HG03139 (cell line): ENCODE data around the gene ABLIM2.
A peak's percentile ranks its signal among the peaks of the same experiment; 100 is the strongest.

Experiments
- ATAC-seq: cut with Tn5 transposase; IDR thresholded peaks from one replicate; pipeline ENCODE4 v1.9.1; 2021; ENCODE audit not compliant: unreplicated experiment

ABLIM2 gene

DNA sequence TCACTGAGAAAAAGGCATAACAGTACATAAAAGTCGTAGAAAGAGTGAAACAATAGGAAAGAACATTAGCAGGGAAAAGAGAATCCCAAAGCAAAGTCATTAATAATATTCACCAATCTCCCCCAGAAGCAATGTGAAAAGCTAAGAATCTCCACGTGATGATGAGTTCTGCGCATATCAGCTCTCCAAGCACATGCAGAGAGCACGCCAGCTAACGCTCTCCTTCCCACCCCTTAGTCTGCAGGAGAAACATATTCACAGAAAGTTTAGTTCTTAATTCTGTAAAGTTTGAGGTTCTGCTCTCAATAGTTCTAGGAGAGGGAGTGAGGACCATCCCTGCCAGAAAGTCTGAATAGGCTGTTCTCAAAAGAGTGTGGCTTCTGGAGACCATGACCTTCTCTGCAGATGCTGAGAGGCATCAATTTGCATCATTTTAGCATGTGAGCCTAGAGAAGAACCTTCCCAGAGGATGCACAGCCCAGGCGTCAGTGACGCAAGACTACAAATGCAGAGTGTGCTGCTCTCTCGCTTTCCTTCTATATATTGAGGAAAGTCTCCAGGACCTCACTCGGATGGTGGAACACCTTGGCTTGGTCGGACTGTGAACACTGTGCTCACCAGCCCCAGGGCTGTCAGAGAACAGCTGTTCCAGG lies 167.7 kb downstream of the ABLIM2 start:
- ATAC-seq = no peak

DNA sequence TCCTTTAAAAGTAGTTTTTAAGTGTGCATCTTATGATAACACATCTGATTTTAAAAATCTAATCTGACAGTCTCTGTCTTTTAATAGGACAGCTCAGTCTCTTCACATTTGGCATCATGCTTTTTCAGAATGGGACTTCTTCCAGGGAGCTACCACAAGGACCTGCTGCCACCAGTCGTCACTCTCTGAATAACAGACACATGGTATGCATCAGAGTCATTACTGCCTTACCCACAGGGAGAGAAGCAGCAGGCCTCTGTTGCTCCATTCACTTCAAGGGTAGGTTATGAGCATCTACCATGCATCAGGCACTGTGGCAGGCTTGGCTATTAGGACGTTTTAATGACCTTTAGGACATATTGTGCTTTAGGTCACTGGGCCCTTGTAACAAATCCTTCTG lies 169.0 kb downstream of the ABLIM2 start:
- no peak for ATAC-seq

DNA sequence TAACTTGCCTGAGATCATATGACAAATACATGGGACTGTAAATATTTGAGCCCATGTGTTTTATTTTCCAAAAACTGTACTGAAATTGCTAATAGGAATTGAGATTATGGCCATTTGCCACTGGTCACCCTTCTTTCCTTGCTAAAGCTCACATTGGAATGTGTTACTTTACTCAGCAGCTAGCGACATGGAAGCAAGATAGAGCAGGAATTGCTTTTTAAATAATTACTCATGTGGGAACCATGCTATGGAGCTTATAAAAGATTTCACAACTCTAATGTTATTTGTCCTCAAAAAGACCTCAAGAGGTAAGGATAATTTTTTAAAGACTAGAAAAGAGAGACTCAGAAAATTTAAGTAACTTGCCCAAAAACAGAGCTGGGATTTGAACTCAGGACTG lies 170.2 kb downstream of the ABLIM2 start:
- no peak for ATAC-seq

DNA sequence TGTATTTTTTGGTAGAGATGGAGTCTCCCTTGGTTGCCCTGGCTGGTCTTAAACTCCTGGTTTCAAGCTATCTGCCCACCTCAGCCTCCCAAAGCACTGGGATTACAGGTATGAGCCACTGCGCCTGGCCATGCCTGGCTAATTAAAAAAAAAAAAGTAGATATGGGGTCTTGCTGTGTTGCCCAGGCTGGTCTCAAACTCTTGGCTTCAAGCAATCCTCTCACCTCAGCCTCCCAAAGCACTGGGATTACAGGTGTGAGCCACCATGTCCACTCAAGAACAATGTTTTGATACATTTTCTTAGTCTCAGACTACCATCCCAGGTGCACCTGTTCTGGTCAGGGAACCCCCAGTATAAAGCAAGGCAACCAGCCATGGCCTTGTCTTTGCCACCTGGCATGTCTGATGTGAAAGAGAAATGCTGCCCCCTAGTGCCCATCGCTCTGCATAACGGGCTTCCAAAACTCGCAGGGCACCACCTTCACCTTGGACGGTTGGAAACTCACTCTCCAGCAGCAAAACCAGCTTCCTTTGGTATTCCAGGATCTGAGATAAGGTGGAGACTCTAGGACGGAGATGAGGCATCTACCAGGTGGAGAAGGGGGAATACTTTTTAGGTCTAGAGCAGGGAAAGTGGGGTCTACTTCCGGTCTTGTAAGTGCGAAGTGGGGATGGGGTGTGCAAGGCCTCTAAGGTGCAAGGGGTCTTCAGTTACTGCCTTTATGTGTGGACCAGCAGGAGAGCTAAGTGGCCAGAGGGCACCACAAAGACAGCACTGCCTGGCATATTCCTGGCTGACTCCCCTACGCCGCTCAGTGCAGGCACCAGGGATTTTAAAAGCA lies 171.2 kb downstream of the ABLIM2 start:
- ATAC-seq = peak; percentile 78

DNA sequence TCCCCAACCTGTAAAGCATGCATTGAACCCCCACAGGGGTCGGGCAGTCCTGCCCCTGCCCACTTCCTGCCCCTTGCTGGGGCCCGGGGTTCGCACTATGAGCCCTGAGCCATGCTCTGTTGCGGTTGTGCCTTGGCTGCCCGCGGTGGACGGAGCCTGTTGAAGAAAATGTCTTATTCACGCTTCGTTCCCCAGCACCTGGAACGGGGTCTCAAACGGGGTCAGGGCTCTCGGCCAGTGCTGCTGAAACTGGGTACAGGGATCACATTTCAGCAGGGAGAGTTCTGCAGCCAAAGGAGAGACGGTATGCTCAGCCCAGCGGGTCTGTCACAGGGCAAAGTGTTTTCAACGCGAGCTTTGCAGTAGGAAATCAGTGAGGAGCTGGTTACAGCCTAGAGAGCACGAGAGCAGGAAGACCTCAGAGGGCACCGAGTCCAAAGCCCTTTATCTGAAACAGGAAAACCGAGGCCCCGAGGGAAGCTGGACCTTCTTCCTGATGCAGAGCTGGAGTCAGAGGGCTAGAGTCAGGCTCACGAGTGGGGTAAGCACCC lies 172.6 kb downstream of the ABLIM2 start:
- no peak for ATAC-seq

DNA sequence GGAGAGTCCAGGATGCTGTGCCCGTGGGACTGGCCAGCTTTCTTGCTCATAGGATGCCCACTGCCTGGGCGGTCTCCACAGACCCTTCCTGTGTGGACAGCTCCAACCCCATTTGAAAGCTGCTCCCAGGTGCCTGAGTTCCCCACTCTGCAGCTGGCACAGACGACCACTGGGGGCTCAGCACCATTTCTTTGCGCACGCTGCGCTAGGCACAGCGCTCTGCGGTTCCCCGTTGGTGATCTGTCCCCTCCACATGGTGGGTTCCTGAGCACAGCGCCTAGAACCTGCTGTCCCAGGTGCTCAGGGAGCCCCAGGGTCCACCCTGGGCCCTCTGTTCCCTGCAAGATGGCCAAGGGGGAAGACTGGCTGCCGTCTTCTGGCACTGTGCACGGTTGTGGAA lies 173.5 kb downstream of the ABLIM2 start:
- ATAC-seq = no peak

DNA sequence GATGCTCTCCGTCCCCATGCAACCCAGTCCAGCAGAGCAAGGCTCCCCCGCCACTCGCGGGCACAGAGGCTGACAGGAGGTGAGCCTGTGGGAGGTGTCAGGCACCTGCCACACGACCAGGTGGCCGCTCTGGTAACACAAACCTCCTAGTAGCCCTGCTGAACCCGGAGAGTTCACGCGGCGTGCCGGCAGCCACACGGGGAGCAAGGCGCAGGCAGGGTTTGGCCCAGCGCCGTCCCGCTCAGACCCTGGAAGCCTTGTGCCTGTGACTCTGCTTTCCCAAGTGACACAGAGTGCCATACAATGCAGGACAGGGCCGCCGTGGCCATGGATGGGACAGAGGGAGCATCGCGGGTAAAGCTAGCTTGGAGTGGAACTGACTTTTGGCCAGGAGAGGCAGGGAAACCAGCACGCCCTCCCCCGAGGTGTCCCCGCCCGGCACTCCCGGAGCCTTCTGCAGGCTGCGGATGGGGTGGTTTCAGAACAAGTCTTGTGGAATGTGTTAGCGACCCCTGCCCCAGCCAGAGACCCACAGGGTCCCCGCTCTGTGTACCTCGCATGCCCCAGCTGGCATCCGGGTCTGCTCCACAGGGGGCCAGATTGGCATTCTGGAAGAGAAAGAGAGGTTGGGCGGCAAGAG lies 174.2 kb downstream of the ABLIM2 start:
- ATAC-seq = no peak

DNA sequence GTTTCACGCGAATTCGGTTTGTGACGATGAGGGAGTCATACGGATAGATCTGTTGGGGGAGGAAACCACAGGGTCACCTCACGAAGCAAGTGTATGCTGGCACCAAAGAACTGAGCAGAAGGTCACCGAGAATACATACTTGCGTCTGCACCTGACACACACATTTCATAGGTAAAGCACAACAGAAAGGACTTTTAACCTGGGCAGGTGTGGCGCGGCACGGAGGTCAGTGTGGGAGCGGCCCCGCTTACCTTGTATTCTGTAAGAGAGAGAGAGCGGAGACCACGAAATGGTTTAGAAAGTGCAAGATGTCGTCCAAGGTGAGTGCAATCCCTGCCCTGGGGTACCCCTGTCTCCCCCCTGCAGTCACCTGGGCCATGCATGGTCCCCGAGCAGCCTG lies 175.3 kb downstream of the ABLIM2 start:
- no peak for ATAC-seq

DNA sequence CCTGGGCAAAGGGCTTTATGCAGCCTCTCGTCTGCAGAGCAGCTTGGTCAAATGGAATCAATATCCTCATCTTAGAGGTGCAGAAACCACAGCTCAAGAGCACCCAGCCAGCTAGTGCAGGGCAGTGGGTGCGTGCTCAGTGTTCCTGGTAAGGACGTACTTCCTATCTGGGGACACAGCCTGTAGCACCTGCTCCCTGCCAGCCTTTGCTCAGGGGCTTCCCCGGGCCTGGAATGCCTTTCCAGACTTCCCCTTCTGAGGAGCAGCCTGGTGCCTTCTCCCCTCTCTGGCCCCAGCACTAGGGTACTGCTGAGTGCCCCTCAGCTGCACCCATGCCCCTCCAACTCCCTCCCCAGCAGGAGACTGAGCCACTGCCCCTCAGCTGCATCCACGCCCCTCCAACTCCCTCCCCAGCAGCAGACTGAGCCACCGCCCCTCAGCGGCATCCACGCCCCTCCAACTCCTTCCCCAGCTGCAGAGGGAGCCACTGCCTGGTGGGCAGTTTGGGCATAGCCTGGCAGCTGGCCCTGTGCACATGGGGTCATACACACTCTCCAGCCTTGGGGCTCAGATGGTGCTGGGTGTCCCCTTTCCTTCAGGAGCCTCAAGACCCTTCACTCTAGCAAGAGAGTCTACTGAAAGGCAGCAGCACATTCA lies 176.7 kb downstream of the ABLIM2 start:
- ATAC-seq = no peak

DNA sequence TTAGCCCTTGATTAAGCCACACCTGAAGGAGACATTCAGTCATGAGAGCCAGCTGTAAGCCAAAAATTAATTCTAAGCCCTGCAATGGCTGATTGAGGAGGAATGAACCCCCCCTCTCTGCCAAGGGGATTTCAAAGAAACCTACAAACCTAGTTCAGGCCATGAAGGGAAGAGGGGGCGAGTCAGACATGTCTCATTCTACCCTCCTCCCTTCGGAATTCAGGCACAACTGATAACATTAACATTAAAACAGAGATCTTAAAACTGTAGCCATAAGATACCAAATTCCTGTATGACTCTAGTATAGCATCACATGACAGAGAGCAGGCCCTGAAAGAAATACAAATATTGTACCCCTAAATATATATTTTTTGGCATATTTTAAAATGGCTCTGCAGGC lies 178.6 kb downstream of the ABLIM2 start:
- no peak for ATAC-seq

DNA sequence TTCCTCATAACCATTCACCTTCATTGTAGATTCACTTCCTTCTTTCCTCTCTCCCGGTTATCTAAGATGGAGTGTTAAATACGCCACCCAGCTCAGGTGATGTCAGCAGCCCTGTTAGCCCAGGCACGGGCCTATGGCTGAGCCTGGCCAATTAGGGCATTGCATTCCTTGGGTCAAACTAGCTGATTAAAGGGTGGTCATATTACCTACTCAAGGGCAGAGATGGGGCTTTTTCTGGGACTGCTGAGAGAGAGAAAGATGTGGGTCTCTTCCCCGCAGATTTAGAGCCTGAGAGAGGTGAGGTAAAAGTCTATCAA lies 179.0 kb downstream of the ABLIM2 start:
- no peak for ATAC-seq

DNA sequence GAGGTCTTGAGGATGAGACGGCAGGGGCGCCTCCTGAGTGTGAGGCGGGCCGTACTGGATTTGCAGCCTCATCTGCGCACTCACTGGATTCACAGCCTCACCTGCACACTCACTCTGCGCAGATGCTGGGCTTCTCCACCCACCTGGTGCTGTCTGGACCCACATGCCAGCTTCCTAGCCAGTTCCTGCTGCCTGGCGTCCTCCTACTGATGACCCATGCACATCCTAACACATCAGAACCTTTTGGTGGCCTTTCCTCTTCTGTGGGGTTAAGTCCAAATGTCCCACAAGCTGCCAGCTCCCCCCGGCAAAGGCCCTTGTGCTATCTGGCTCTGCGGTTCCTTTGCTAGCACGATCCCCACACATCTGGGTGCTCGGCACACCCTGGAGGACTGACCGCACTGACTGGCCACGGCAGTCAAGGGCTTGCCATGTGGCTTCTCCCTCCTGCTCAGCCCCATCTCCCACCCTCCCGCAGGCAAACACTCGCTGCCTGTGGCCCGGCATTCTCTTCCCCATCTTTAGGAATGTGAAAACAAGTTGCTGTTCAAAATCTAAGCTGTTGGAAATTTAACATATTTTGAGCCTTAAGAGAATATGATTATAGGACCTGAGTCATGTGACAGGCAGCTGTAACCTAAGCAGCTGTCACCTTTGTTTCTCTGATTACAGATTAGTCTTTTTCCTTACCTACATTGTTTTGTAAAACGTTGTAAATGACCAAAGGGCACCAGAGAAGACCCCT lies 179.5 kb downstream of the ABLIM2 start:
- ATAC-seq = no peak

DNA sequence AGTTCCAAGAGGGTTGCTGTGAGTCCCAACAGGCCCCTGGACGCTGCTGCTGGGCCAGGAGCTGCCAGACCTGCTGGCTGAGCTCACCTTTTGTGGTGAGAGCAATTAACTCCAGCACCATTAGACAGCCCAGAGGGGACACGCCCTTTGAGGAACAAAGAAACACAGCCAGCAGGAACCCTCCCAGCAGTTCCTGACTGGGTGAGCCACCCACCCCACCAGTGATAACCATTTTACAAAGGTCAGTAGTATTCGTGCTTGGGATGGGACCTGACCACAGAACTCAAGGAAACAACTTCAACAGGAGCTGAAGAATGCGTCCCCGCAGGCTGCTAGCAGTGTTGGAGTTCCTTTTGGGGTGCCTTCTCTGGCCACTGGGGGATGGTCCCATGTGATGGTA lies 180.1 kb downstream of the ABLIM2 start:
- ATAC-seq = no peak

DNA sequence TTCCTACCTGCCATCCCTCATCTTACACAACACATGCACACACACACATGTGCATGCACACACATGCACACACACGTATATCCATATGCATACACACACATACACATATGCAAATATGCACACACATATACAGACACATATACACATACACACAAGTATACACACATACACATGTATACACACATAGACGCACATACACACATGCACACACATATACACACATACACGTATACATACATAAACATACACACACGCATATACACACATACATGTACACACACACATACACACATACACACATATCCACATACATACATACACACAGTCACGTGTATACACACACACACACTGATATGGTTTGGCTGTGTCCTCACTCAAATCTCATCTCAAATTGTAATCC lies 182.0 kb downstream of the ABLIM2 start:
- ATAC-seq = no peak

DNA sequence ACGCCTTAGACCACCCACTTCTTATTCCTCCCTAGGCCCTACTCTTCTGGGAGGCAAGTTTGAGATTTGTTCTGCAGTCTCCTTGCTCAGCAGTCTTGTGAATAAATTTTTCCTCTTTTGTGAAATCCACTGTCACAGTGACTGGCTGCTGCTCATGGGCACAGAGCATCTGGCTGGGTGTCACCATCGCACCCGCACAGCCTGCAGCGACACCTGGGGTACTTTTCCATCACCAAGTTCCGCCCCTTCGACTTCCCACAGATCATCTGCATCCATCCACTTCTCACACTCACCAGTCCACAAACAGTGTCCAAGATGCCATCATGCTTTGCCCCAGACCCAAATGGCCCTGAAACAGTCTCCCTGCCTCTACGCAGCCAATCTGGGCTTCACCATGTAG lies 182.6 kb downstream of the ABLIM2 start:
- no peak for ATAC-seq

DNA sequence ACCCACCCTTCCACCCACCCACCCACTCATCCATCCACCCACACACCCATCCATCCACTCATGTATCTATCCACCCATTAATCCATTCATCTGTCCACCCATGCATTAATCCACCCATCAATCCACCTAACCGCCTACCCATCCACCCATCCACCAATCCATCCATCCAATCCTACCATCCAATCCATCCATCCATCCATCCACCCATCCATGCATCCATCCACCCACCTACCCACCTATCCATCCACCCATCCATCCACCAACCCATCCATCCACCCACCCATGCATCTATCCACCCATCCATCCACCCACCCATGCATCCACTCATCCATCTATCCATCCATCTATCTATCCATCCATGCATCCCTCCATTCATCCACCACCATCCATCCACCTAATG lies 184.2 kb downstream of the ABLIM2 start:
- no peak for ATAC-seq

DNA sequence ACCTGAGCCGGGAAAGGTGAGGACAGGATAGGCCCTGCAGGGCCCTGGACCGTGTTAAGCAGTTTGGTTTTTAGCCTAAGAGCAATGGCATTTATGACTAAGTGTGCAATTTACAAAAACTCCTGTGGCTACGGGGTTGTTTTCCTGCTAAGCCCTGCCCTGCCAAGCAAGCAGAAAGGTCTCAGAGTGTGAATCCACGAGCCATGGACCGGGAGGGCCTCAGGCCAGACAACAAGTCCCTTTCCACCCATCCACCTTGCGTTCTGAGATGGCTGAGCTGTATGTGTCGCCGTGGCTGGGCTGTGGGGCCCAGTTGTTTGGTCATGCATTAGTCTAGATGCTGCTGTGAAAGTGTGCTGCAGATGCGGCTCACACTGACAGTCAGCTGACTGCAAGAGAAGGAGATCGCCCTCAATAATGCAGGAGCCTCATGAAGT lies 185.1 kb downstream of the ABLIM2 start:
- ATAC-seq = no peak

DNA sequence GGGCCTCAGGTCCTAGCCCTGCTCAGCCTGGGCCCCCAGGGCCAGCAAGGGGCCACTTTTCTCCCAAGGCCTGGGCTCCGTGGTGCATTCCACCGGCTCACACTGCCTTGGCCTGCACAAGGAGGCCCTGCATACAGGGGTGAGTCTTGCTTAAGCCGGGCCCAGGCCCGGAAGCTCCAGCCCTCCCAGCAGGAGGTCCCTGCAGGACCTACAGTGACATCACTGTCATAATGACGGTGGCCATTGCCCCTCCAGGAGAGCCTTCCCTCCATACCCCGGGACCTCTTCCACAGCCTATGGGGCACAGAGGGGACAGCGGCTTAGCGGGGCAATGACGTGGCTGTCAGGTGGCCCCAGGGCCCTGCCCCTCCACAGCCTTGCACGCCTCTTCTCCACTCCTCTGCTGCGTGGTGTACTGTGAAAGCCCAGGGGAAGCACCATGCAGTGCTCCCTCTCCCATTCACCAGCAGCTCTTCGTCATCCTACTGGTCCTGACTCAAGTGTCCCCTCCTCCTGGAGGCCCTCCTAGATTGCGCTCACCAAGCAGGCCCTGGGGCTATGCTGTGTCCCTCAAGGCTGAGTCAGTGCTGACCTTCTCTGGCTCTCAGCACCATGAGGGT lies 186.6 kb downstream of the ABLIM2 start:
- no peak for ATAC-seq

DNA sequence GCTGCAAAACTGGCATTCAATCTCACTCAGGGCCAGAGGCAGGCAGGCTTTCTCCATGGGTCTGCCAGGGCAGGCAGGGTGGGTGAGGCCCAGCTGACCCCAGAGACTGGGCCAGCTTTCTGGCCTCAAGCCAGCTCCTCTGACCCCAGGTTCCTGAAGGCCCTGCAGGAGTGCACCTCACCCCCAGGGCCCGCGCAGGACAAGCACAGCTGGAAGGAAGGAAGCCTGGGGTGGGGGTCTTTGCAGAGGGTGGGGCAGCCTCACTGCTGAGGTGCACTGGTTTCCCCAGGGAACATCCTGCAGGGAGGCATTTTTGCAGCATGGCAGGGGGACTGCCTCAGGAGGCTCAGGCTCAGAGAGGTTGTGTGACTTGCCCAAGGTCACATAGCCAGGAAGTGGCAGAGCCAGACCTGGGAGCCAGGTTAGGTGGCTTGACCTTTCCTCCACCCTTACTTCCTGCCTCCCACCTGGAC lies 187.4 kb downstream of the ABLIM2 start:
- no peak for ATAC-seq

DNA sequence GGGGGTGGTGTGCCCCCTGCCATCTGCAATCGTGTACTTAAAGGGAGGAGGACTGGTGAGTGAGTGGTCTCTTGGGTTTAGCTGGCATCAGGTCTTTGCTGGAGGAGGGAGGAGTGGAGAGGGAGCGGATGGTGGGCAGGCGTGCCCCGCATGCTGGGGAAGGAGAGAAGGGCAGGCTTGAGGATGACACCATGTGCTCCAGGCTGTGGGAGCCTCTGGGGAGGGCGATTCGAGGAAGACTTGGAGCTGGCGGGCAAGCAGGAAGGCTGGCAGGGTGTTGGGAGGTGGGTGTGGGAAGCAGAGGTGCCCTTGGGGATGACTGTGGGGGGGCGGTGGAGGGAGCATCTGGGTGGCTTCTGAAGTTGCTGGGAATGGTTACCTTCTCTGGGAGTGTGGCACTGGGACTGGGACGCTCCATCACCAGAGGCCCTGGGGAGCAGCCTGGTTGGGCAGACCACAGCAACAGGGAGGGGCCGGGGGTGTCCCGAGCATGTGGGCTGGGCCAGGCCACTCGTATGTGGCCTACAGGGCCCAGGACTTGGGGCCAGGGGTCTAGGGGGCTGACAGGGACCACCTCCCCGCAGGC lies 188.2 kb downstream of the ABLIM2 start:
- no peak for ATAC-seq
